Stimulated activated naive CD8-positive, alpha-beta T cell treated with anti-CD3 and anti-CD28 coated beads, Interleukin-15, Interleukin-2, amounts not matched to agents 100 U/mL and 50 U/mL, for 24 hours (primary cell): ENCODE results near the gene MMP13.
"Not testable (repeated sequence)": the region's sequence is repeated elsewhere in the genome, so short reads cannot be mapped to it uniquely, and the experiment has no call there.

Source experiments
- ATAC-seq: fragments of 150-1000 bp; cut with Tn5 transposase; one replicate; pipeline ENCODE4 v1.10.0; 2021
- DNase-seq: peaks from one replicate; pipeline ENCODE4 v3.0.0; 2021

The MMP13 gene

DNA sequence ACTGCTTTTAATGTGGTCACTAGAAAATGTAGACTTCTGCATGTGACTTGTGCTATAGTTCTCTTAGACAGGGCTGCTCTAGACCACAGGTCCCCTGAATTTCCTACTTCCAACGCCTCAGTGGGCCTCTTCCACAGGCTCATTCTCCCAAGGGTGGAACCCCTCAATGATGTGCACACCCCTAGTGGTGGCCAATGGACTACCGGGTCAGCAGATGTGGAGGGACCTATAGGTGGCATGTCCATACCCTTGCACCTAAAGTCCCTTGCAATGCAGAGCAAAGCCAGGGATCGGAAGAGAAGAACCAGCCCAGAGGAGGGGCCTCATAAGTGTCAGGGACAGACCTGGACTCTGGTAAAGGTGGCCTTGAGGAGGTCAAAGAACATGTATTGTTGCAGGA lies 20.0 kb downstream of the MMP13 start:
- ATAC-seq: no peak
- no peak for DNase-seq

DNA sequence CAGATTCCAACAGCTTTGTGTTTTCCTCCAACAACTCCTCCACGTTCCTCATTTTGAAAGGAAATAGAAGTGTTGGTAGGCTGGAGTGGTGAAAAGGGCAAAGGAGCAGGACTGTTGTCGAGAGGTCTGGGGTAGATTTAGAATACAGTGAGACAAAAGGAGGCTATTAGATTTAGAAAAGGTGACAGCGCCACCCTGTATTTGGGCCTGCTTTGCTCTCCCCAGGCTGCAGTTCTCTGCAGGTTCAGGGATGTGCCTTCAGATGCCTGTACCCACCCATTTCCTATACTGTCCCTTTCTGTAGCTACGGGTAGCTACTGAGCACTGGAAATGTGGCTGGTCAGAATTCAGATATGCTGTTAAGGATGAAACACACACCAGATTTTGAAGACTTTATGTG lies 20.8 kb downstream of the MMP13 start:
- no peak for DNase-seq
- ATAC-seq: no peak

DNA sequence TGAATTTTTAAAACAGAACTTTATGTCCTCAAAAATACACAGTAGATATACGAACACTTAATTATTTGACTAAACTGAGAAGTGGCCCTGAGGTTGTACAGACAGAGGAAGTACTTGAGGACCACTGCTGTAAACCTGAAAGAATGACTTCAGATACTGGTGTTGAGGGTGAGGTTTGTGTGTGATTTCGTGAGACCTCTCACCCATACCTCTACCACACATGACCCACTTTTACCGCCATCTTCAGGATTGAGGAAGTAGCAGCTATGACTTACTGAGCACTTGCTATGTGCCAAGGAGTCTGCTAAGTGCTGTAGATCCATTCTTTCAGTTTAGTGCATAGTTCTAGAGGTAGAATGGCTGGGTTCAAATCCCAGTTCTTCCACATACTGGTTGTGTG lies 21.9 kb downstream of the MMP13 start:
- DNase-seq (no peak), ATAC-seq (no peak)

DNA sequence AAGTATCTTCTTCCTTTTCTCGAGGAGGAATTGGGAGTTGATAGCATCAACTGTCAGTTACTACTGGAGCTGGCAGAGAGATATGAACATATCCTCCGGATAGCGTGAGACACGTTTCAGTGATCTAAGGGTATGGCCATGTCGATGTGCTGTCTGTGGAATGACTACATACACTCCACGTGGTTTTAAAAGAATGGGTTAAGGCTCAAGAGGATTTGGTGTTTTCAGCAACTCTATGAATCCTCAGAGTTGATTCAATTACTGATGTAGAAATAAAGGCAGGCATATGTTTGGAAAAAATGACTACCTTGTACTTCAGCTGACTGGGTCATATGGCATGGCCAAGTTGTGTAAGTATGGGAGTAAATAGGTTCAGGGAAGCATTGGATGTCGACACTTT lies 22.9 kb downstream of the MMP13 start:
- no peak for ATAC-seq

DNA sequence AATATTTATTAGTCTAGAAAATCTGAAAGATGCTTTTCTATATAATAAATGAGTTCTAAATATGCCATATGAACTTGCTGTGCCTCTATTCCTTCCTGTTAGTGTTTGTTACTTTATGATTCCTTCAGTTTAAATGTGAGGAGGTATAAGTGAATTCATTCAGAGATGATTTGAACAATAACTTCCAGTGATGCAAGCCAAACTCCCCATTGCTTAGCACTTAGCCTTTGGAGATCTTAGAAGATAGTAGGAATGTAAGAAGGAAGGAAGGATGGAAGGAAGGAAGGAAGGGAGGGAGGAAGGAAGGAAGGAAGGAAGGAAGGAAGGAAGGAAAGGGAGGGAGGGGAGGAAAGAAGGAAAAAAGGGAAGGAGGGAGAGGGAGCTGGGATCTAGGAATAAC lies 25.1 kb downstream of the MMP13 start:
- ATAC-seq (no peak), DNase-seq (no peak)

More for the DNA sequence above, 22.9 kb downstream of the MMP13 start:
- DNase-seq: no peak

DNA sequence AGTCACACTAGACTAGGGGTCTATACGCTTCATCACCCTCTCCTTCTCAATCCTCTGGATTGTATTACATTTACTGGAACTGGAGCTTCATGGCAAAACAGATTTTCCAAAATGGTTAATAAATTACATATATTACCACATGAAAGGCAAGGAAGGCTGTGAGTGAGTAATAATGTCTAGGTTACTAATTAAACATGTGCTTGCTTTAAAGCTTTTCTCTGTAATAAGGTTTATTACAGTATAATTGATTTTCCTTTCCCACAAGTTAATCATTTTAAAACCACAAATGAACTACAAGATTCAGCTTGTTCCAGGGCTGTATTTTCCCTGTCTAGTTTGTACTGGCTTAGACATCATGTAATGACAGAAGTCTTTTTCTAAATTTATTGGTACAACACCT lies 25.6 kb downstream of the MMP13 start:
- DNase-seq (no peak), ATAC-seq (no peak)

DNA sequence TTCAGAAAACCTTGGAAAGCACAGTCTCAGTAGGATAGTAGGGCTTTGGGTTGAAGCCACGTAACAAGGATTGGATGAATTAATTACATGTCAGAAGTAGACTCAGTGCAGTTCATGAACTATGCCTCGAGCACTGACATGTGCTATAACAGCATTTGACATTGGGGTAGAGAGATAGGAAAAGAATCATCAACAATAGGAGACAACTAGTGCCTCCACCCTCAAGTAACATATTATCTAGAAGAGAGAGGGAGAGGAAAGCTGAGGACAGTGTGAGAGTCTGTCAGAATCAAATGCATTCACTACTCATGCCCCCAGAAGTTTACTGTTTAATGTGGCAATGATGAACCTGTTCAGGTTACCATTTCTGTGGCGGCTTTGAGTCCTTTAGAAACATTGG lies 26.4 kb downstream of the MMP13 start:
- ATAC-seq (no peak), DNase-seq (no peak)

DNA sequence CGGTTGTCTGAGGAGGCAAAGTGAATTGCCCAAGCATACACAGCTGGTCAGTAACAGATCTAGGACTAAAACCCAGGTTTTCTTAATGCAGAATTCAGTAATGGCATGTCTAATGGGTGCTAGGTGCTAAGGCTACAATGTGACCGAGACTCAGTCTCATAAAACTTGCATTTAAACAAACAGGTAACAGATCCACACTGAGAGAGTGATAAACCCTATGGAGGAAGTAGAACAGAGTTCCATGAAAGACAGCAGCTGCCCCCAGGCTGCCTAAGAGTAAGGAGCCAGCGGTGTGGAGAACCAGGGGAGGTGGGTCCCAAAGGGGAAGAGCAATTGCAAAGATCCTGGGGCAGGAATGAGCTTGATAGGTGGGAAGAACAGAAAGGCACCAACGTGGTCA lies 27.3 kb downstream of the MMP13 start:
- ATAC-seq (no peak), DNase-seq (no peak)

DNA sequence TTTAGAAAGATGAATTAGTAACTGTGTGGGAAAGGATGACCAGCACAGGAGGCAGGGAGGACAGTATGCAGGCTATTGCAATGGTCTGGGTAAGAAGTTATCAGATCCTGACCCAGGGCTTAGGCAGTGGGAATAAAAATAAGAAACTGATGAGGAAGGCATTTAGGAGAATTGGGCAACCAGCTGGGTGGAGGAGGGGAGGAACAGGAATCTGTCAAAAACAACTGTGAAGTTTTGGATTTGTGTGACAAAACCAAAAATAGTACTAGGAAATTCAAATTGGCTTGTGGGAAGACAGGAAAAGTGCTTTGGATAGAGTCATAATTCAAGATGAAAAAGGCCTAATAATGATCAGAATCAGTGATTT lies 27.9 kb downstream of the MMP13 start:
- ATAC-seq (no peak), DNase-seq (no peak)

DNA sequence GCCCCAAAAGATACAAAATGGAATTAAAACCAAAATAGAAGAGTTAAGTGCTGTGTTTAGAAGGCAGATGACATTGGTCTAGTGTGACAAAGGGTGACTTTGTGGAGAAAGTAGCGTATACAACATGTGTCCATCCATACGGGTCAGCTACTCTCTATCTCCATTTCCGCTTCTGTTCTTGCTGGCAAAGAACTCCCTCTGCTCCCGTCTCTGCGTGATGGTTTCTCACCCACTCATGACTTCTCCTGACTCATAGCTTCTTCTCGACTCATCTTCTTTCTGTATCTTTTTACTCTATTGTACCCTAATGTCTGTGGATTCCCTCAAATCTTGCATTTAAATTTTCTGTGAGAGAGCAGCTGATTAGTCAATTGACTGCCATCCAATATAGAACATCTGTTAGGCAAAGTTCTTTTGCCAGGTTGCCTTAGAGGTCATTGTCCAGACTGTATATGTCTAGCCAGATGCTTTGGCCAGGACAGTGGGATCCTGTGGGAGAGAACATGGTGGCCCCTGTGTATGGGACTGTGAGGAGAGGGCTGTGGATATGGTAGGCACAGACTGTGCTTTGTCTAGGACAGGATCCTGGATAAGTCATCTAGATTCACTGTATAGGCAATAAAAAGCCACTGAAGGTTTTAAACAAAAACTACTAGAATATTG lies 28.4 kb downstream of the MMP13 start:
- no peak for ATAC-seq
- no peak for DNase-seq

DNA sequence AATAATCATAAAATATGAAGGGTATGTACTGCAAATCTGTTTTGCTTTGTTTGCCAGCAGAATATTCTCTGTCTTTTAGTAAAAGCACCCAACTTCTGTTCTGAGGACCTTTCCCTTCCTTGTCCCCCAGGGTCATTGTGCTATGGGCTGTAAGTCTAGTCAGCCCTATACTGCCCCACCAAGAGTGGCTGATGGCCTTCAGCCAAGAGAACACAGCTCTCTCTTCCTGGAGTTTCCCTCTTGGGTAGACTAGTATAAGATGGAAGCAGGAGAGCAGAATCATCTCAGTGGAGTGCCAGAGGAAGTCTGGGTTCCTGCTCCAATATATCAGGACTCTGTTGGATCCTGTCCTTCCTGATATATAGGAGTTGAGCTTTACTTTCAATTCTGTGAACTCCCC lies 29.0 kb downstream of the MMP13 start:
- no peak for DNase-seq
- no peak for ATAC-seq

DNA sequence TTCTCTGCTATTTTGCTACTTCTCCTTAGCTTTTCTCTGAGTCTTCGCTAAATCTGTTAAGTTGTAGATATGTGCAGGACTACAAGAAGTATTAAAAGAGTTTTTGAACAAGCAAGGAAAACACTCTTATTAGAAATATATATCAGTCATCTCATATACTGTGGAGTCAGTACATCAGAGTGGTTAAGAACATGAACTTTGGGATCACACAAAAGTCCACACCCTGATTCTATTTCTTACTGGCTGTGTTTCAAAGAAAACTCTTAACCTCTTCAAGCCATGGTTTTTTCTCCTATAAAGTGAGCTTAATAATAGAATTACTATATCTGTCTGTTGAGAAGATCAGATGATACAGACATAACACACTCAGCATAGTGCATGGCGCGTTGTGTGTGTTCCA lies 29.5 kb downstream of the MMP13 start:
- DNase-seq (no peak), ATAC-seq (no peak)

DNA sequence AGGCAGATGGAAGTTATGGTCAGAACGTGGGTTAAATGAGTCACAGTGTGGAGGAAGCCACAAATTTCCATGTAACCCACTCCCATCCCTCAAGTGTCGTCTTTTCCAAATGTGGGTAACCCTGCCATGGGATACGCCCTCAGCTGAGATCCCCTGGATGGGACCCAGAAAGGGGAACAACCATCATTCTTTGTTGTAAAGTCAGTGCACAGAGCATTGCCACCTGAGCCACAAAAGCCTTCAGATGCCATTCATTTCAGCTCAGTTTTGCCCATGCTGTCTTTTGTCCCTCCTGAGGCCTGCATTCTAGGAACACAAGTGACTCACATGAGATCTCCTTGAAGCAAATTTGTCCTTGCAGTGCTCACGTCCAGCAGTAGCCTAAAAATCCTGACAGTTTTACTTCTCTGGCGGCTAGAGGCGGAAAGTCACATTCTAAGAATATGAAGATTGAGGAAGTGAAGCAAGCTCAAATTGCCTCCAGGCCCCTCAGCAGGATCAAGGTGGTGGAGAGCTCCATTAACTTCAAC lies 30.6 kb downstream of the MMP13 start:
- no peak for ATAC-seq
- no peak for DNase-seq

DNA sequence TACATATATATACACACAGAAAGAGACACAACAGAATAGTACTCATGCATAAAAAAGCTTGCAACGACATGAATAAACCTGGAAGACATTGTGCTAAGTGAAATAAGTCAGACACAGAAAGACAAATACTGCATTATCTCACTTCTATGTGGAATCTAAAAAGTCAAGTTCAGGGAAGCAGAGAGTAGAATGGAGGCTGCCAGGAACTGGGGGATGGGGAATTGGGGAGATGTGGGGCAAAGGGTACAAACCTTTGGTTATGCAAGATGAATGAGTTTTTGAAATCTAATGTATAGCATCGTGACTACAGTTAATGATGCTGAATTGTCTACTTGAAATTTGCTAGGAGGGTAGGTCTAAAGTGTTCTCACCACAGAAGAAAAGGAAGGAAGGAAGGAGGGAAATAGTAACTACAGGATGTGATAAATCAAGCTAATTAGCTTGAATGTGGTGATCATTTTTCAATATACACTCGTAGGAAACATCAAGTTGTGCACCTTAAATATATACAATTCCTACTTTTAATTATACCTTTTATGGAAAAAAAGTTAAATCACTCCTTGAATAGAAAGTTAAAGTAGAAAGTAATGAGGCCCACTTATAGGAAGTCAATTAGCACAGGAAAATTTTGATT lies 33.8 kb downstream of the MMP13 start:
- DNase-seq: no peak
- no peak for ATAC-seq

DNA sequence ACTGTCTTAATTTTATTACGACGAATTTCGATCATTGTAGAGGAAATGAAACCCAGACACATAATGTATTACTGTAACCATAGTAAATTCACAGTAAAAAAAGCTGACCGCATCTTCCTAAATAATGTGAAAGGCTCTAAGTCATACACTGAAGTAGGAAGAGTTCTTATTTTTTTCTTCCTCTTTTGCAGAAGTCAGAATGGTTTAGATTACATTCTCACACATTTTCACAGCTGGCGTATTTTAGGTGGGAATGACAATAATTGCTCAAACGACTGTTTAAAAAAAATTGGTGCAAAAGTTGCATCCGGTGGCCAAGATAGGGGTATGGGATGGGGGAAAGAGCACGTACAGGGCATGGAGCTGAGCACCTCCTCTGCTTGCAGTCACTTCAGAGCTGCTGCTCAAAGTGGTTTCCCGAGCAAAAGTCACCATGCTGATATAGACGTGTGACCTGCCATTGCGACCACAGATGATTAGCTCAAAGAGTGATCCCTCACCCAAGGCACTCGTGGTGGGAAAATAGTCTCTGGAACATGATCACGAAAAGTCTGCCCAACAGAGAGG lies 35.3 kb downstream of the MMP13 start:
- DNase-seq (no peak), ATAC-seq (no peak)

DNA sequence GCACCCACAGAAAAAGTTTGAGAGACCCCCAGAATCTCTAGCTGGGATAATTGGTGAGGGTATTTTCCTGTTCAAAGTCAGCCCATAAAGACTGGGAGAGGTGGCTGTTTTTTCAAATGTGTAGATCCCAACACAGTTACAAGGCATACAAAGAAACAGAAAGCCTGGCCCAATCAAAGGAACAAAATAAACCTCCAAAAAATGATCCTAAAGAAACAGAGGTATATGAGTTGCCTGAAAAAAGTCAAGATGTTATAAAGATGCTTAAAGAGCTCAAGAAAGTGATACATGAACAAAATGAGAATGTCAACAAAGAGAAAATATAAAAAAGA lies 40.5 kb downstream of the MMP13 start:
- ATAC-seq: no peak
- DNase-seq: no peak

DNA sequence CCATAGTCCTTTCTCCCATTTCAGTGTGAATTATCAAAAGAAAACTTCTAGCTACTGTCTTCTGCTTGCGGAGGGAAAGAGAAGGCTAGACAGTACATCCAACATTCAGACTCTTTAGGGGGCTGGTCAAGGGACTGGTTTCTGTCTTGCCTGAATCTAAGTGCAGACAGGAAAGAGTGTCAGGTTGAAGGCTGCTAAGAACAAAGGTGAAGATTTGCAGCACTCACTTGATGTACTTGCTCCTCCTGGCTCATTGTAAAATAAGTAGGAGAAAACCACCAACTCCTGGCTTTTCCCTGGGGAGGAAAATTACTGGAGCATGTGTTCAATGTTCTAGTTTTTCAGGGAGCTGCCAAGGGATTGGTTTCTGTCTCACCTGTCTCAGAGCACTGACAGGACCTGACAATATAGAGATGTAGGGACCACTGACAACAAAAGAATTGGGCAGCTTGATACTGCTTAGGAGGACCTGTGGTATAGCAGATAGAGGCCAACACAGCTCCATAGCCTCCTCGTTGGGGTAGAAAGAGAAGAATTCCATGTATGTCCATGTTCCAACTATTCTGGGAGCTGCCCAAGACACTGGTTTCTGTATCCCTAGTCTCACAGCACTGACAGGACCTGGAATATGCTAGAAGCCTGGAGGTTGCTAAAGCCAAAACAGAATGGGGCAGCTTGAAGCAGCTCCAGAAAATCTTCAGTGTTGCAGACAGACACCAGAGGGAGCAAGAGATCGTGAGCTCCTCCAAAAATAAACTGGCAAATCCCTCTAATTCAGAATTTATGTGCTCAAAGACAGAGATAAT lies 41.1 kb downstream of the MMP13 start:
- ATAC-seq (no peak), DNase-seq (no peak)

DNA sequence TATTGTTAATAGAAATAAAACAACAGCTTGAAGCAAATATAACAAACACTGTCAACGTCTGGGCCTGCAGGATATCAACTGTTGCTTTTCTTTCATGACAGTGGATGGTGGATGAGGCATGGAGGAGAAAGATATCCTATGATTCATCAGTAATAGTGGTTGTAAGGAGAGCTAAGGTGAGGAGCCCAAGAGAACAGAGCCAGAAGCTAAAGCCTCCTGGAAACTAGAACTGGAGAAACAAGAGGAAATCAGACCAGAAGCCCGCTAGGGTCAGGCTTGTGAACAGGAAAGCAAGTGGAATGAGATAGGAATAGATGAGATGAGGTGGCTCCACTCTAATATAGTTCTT lies 43.1 kb downstream of the MMP13 start:
- DNase-seq (no peak), ATAC-seq (no peak)

DNA sequence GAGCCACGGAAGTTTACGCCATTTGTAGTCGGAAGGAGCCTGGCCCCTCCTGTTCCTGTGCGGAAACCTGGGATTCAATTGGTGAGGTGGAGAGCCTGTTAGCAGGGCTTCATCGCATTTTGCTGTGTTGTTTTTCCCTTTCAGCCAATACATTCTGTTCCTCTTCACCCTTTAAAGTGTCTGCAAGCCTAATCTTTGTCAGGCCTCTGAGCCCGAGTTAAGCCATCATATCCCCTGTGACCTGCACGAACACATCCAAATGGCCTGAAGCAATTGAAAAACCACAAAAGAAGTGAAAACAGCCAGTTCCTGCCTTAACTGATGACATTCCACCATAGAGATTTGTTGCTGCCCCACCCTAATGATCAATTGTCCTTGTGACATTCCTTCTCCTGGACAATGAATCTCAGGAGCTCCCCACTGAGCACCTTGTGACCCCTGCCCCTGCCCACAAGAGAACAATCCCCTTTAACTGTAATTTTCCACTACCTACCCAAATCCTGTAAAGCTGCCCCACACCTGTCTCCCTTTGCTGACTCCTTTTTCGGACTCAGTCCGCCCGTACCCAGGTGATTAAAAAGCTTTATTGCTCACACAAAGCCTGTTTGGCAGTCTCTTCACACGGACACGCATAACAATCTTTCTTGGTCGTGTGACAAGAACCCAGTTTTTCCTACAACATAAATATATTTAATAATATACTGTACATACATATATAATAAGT lies 43.6 kb downstream of the MMP13 start:
- ATAC-seq (no peak), DNase-seq (no peak)

DNA sequence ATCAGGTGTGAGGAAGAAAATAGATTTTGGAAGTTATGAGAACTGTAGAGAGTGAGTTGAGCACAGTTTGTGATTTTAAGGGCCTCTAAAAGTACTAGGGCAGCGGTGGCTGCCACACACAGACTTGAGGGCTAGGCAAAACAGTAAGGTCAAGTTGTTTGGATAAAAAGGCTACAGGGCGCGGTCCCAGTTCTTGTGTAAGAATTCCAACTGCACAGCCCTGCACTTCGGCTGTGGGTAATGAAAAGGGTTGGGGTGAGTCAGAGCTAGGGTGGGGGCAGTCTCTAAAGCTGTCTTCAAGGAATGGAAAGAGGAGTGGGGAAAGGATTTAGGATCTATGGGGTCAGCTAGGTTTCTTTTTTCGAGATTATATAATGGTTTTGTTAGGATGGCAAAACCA lies 49.7 kb downstream of the MMP13 start:
- not testable (repeated sequence) for DNase-seq, ATAC-seq

DNA sequence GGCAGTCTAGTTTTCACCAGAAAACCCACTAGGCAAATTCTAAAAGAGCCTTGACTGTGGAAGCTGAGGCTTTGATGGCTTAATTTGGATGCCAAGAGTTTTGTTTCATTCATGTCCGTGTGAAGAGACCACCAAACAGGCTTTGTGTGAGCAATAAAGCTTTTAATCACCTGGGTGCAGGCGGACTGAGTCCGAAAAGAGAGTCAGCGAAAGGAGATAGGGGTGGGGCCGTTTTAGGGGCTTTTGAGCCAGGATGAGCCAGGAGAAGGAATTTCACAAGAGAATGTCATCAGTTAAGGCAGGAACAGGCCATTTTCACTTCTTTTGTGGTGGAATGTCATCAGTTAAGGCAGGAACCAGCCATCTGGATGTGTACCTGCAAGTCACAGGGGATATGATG lies 51.6 kb downstream of the MMP13 start:
- not testable (repeated sequence) for ATAC-seq, DNase-seq

DNA sequence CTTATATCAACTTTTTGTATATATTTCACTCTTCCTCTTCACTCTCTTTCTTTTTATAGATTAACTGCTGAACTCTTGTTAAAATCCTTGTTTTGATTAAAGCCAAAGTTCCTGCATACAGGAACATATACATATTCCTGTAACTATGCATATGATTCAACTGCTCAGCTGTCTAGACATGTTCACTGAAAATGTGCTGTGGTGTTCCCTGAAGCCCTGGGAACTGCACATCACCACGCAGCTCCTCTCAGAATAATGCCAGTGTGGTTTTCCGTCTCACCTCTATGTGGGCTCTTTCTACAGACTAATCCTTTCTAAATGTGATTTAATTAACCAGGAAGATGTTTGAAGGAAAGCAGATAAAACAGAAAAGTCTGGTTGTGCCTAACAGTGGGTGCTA lies 55.2 kb downstream of the MMP13 start:
- DNase-seq (no peak), ATAC-seq (no peak)
